Measurements from ENCODE around the gene LUC7L3.
"Not testable (repeated sequence)": the region's sequence is repeated elsewhere in the genome, so short reads cannot be mapped to it uniquely, and the experiment has no call there.

LUC7L3 gene

GRCh38 chr17:50785946-50786570 is 66.7 kb downstream of the LUC7L3 start:
- Mint-ChIP-seq H3K9me3 (no peaks in the 10 kb centered on the region), H3K4me3 (no peak overlapping the region), H3K27ac (no peak overlapping the region), H3K27me3 (peaks cover 61% of the 10 kb centered on the region), H3K4me1 (peaks cover 14% of the 10 kb centered on the region), H3K36me3 (no peaks in the 10 kb centered on the region)
- CTCF ChIA-PET = interaction anchor here (0.9 to 6.8 kb wide), 4 partner anchors 15 to 170 kb away, joined by 3 to 54 read pairs (median 21); no protein-coding TSS in a partner anchor
- no peak for DNase-seq

GRCh38 chr17:50787106-50787505 is 67.7 kb downstream of the LUC7L3 start:
- H3K4me3 Mint-ChIP-seq = no peak overlapping the region
- peaks cover 52% of the 10 kb centered on the region for H3K27me3 Mint-ChIP-seq
- H3K4me1 Mint-ChIP-seq = peaks cover 8% of the 10 kb centered on the region
- no peak overlapping the region for H3K27ac Mint-ChIP-seq
- H3K36me3 Mint-ChIP-seq = no peaks in the 10 kb centered on the region
- no peaks in the 10 kb centered on the region for H3K9me3 Mint-ChIP-seq
- CTCF ChIA-PET = interaction anchor here (0.9 to 6.0 kb wide), 3 partner anchors 29 to 65 kb away, joined by 3 to 54 read pairs (median 3); no protein-coding TSS in a partner anchor
- no peak for DNase-seq

GRCh38 chr17:50790618-50791017 is 71.2 kb downstream of the LUC7L3 start:
- Mint-ChIP-seq H3K9me3 (no peaks in the 10 kb centered on the region), H3K36me3 (no peaks in the 10 kb centered on the region), H3K4me1 (peaks cover 3% of the 10 kb centered on the region), H3K4me3 (no peak overlapping the region), H3K27me3 (peaks cover 24% of the 10 kb centered on the region), H3K27ac (no peak overlapping the region)
- DNase-seq = no peak
- CTCF ChIA-PET = interaction anchor here (1.1 kb wide), 1 partner anchor 36 kb away, joined by 3 read pairs; no protein-coding TSS in a partner anchor

- CTCF ChIA-PET = no interaction called here
- DNase-seq = no peak
- peaks cover 3% of the 10 kb centered on the region for H3K4me1 Mint-ChIP-seq
- no peaks in the 10 kb centered on the region for H3K36me3 Mint-ChIP-seq
- no peak overlapping the region for H3K4me3 Mint-ChIP-seq
- peaks cover 15% of the 10 kb centered on the region for H3K27me3 Mint-ChIP-seq
- no peaks in the 10 kb centered on the region for H3K9me3 Mint-ChIP-seq
- H3K27ac Mint-ChIP-seq = no peak overlapping the region
Measured at GRCh38 chr17:50792132-50792531, 72.7 kb downstream of the LUC7L3 start.

GRCh38 chr17:50793007-50793406 is 73.6 kb downstream of the LUC7L3 start:
- peaks cover 13% of the 10 kb centered on the region for H3K27me3 Mint-ChIP-seq
- peaks cover 1% of the 10 kb centered on the region for H3K4me1 Mint-ChIP-seq
- no peaks in the 10 kb centered on the region for H3K9me3 Mint-ChIP-seq
- CTCF ChIA-PET = no interaction called here
- DNase-seq = no peak
- no peak overlapping the region for H3K4me3 Mint-ChIP-seq
- H3K36me3 Mint-ChIP-seq = no peaks in the 10 kb centered on the region
- no peak overlapping the region for H3K27ac Mint-ChIP-seq

- no peaks in the 10 kb centered on the region for H3K36me3 Mint-ChIP-seq
- no peak for DNase-seq
- H3K4me3 Mint-ChIP-seq = no peak overlapping the region
- no peak overlapping the region for H3K27ac Mint-ChIP-seq
- peaks cover 15% of the 10 kb centered on the region for H3K27me3 Mint-ChIP-seq
- H3K4me1 Mint-ChIP-seq = no peaks in the 10 kb centered on the region
- CTCF ChIA-PET = no interaction called here
- no peaks in the 10 kb centered on the region for H3K9me3 Mint-ChIP-seq
Measured at GRCh38 chr17:50794361-50794760, 75.0 kb downstream of the LUC7L3 start.

GRCh38 chr17:50797135-50797810 is 77.9 kb downstream of the LUC7L3 start:
- CTCF ChIA-PET = no interaction called here
- Mint-ChIP-seq H3K9me3 (no peaks in the 10 kb centered on the region), H3K36me3 (no peaks in the 10 kb centered on the region), H3K4me1 (no peaks in the 10 kb centered on the region), H3K4me3 (no peak overlapping the region), H3K27me3 (peaks cover 19% of the 10 kb centered on the region), H3K27ac (no peak overlapping the region)
- DNase-seq = no peak

GRCh38 chr17:50798424-50799288 is 79.3 kb downstream of the LUC7L3 start:
- Mint-ChIP-seq H3K27me3 (peaks cover 15% of the 10 kb centered on the region), H3K4me3 (no peak overlapping the region), H3K27ac (no peak overlapping the region), H3K36me3 (no peaks in the 10 kb centered on the region), H3K4me1 (no peaks in the 10 kb centered on the region), H3K9me3 (no peaks in the 10 kb centered on the region)
- CTCF ChIA-PET = no interaction called here
- no peak for DNase-seq

- H3K4me3 Mint-ChIP-seq = no peak overlapping the region
- no peaks in the 10 kb centered on the region for H3K4me1 Mint-ChIP-seq
- H3K27me3 Mint-ChIP-seq = peaks cover 15% of the 10 kb centered on the region
- no peak overlapping the region for H3K27ac Mint-ChIP-seq
- no peak for DNase-seq
- no peaks in the 10 kb centered on the region for H3K9me3 Mint-ChIP-seq
- H3K36me3 Mint-ChIP-seq = no peaks in the 10 kb centered on the region
- CTCF ChIA-PET = no interaction called here
Measured at GRCh38 chr17:50799582-50799981, 80.2 kb downstream of the LUC7L3 start.

- CTCF ChIA-PET = no interaction called here
- H3K27ac Mint-ChIP-seq = no peak overlapping the region
- no peaks in the 10 kb centered on the region for H3K9me3 Mint-ChIP-seq
- no peak for DNase-seq
- peaks cover 15% of the 10 kb centered on the region for H3K27me3 Mint-ChIP-seq
- H3K36me3 Mint-ChIP-seq = no peaks in the 10 kb centered on the region
- H3K4me3 Mint-ChIP-seq = no peak overlapping the region
- H3K4me1 Mint-ChIP-seq = no peaks in the 10 kb centered on the region
Measured at GRCh38 chr17:50800196-50800700, 80.8 kb downstream of the LUC7L3 start.

GRCh38 chr17:50802609-50803571 is 83.5 kb downstream of the LUC7L3 start:
- peaks cover 20% of the 10 kb centered on the region for H3K27me3 Mint-ChIP-seq
- H3K36me3 Mint-ChIP-seq = no peaks in the 10 kb centered on the region
- no peaks in the 10 kb centered on the region for H3K9me3 Mint-ChIP-seq
- H3K4me3 Mint-ChIP-seq = no peak overlapping the region
- no peak overlapping the region for H3K27ac Mint-ChIP-seq
- DNase-seq = no peak
- CTCF ChIA-PET = interaction anchor here (1.0 to 2.0 kb wide), 4 partner anchors 14 to 40 kb away, joined by 3 to 10 read pairs (median 4); no protein-coding TSS in a partner anchor
- no peaks in the 10 kb centered on the region for H3K4me1 Mint-ChIP-seq

GRCh38 chr17:50803676-50804075 is 84.3 kb downstream of the LUC7L3 start:
- Mint-ChIP-seq H3K4me1 (no peaks in the 10 kb centered on the region), H3K27ac (no peak overlapping the region), H3K27me3 (peaks cover 22% of the 10 kb centered on the region), H3K9me3 (no peaks in the 10 kb centered on the region), H3K36me3 (no peaks in the 10 kb centered on the region), H3K4me3 (no peak overlapping the region)
- no peak for DNase-seq
- CTCF ChIA-PET = interaction anchor here (1.4 kb wide), 1 partner anchor 13 kb away, joined by 5 read pairs; no protein-coding TSS in a partner anchor

- H3K4me1 Mint-ChIP-seq, H3K9me3 Mint-ChIP-seq, H3K36me3 Mint-ChIP-seq, DNase-seq, H3K4me3 Mint-ChIP-seq, H3K27ac Mint-ChIP-seq: not testable (repeated sequence)
- H3K27me3 Mint-ChIP-seq = peaks cover 24% of the 10 kb centered on the region
- CTCF ChIA-PET = interaction anchor here (0.6 kb wide), 1 partner anchor 13 kb away, joined by 3 read pairs; no protein-coding TSS in a partner anchor
Measured at GRCh38 chr17:50804749-50805475, 85.5 kb downstream of the LUC7L3 start.

Data from activated naive CD4-positive, alpha-beta T cell treated with anti-CD3 and anti-CD28 coated beads, Interleukin-2, amount 10 ng/mL, durations not matched to agents 7 days and 5 days (primary cell).